Middle frontal gyrus (tissue), 1 donor: ENCODE data around the gene TM2D1.
A peak's percentile ranks its signal among the peaks of the same experiment; 100 is the strongest.
"Not testable (repeated sequence)": the region's sequence is repeated elsewhere in the genome, so short reads cannot be mapped to it uniquely, and the experiment has no call there.

Experiments
- DNase-seq: peaks from one replicate; pipeline ENCODE4 v3.0.0-alpha.2; 2015; ENCODE audit warnings: low spot score; ENCODE audit errors: extremely low spot score

Gene TM2D1

GRCh38 chr1:61724813-61725694 lies at the start of gene TM2D1:
Gene TM2D1, minus strand, starts transcription at chr1:61725141. Its CDS starts 21 bp downstream, at chr1:61725120.
- DNase-seq, result peak; percentile 90

GRCh38 chr1:61770131-61770530 lies 45.2 kb upstream of the TM2D1 start:
- DNase-seq, result no peak

GRCh38 chr1:61757950-61758349 lies 33.0 kb upstream of the TM2D1 start:
- DNase-seq, result no peak

- no peak for DNase-seq
Observed at GRCh38 chr1:61756773-61757172, 31.8 kb upstream of the TM2D1 start.

GRCh38 chr1:61754545-61754944 lies 29.6 kb upstream of the TM2D1 start:
- DNase-seq, result no peak

- no peak for DNase-seq
Observed at GRCh38 chr1:61753998-61754508, 29.1 kb upstream of the TM2D1 start.

- no peak for DNase-seq
Observed at GRCh38 chr1:61752921-61753389, 28.0 kb upstream of the TM2D1 start.

- DNase-seq, result no peak
Observed at GRCh38 chr1:61749574-61749973, 24.6 kb upstream of the TM2D1 start.

- DNase-seq, result no peak
Observed at GRCh38 chr1:61748566-61748965, 23.6 kb upstream of the TM2D1 start.

- no peak for DNase-seq
Observed at GRCh38 chr1:61746813-61747212, 21.9 kb upstream of the TM2D1 start.

- DNase-seq, result no peak
Observed at GRCh38 chr1:61743716-61744580, 19.0 kb upstream of the TM2D1 start.

- DNase-seq, result no peak
Observed at GRCh38 chr1:61743431-61743705, 18.4 kb upstream of the TM2D1 start.

GRCh38 chr1:61742620-61743430 lies 17.9 kb upstream of the TM2D1 start:
- no peak for DNase-seq

- no peak for DNase-seq
Observed at GRCh38 chr1:61741711-61742619, 17.0 kb upstream of the TM2D1 start, which contains the start of gene PATJ. Gene PATJ, plus strand, starts transcription at chr1:61742480. Its CDS starts 20,413 bp downstream, at chr1:61762893.

- DNase-seq, result no peak
Observed at GRCh38 chr1:61740751-61741700, 16.1 kb upstream of the TM2D1 start.

- no peak for DNase-seq
Observed at GRCh38 chr1:61732726-61733125, 7.8 kb upstream of the TM2D1 start.

- DNase-seq, result not testable (repeated sequence)
Observed at GRCh38 chr1:61730679-61731078, 5.7 kb upstream of the TM2D1 start.

- DNase-seq, result no peak
Observed at GRCh38 chr1:61727544-61727943, 2.6 kb upstream of the TM2D1 start.

- DNase-seq, result no peak
Observed at GRCh38 chr1:61724506-61724812, 482 bp downstream of the TM2D1 start.
